Measurements from ENCODE around the gene DNAAF5. TPM values are rescaled to one million over a fixed set of nuclear protein-coding genes. Genes with fewer than 3 reads are reported as not detected.

The DNAAF5 gene
- total and polyA plus RNA-seq, 2 of the 4 experiments (the other 2 are of a cell fraction), result 12.4 to 32.6 TPM

DNA sequence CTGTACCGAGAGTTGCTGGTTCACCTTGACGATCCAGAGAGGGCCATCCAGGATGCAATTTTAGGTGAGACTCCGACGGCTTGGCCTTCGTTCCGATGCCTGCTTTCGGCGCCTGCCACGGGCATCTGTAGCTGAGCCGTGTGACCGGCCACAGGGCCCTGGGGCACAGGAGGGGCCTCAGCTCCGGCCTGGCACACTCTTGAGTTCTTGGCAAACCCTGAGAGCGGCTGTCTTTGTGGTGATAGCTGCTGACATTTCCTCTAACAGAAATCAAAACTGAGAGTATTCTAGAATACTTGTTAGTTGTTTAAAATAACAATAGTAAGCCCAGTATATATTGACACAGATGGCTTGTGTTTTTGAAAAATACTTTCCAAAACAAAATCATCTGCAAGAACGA is 53.6 kb downstream of the DNAAF5 start:
- H4K8ac ChIP-seq (ENCODE audit: low read depth in 2 of 2, low read length in 2 of 2), result no peak overlapping the region
- no peak overlapping the region for H2BK20ac ChIP-seq (ENCODE audit: low read depth, low read length)
- intact Hi-C loops (cut with micrococcal nuclease), result no loop called here
- peaks cover 3% of the 10 kb centered on the region; the same call in 1 of the 2 replicates for H3K9me1 ChIP-seq (ENCODE audit: insufficient read depth, low read length)
- ATAC-seq (ENCODE audit: low read depth) (no peak), DNase-seq (no peak)
- no peak overlapping the region for H2AFZ ChIP-seq (replicated peaks; ENCODE audit: low read length, poor library complexity)
- no peak overlapping the region for H4K5ac ChIP-seq (ENCODE audit: low read depth, low read length)
- no peak overlapping the region for H3K56ac ChIP-seq (ENCODE audit: extremely low read depth, insufficient read depth, low read length)
- H2BK15ac ChIP-seq (ENCODE audit: low read depth, low read length), result no peak overlapping the region
- WGBS, 2 experiments (ENCODE audit: extremely low coverage in 2 of 2, insufficient read length in 1 of 2), result 100% methylated on average over 1 of the region's 14 CpGs; no CpG with 5 or more reads in 1 of the 2 experiments
- no peak overlapping the region for H4K91ac ChIP-seq (ENCODE audit: insufficient read depth, low read depth, low read length)
- ChIA-PET CTCF (no interaction called here), POLR2A (ENCODE audit: unreplicated experiment) (no interaction called here)
- no peak overlapping the region for H2BK5ac ChIP-seq (ENCODE audit: low read depth, low read length, poor library complexity, severe bottlenecking)
- H3K9me3 ChIP-seq (ENCODE audit: control insufficient read depth, insufficient read depth, low read length), result no peaks in the 10 kb centered on the region
- no peak overlapping the region for H2AK9ac ChIP-seq (replicated peaks; ENCODE audit: low read depth, low read length, poor library complexity)
- no peaks in the 10 kb centered on the region for H3K27me3 ChIP-seq (ENCODE audit: control insufficient read depth, insufficient read depth, low read length)
- H3K27ac ChIP-seq (ENCODE audit: insufficient read depth, low read length), result no peak overlapping the region
- H3K79me1 ChIP-seq (ENCODE audit: low read depth in 1 of 2, low read length in 2 of 2), result peaks cover 0 to under 1% of the 10 kb centered on the region in 2 experiments; a peak in 1 of 4 replicates
- no TSS peak for BruUV-seq (replicated peaks)
- in situ Hi-C loops (cut with MboI; ENCODE audit: low sequenced_read_pairs), result no loop called here
- H3K18ac ChIP-seq (ENCODE audit: low read depth, low read length), result no peak overlapping the region
- H4K20me1 ChIP-seq (ENCODE audit: insufficient read depth, low read length), result no peaks in the 10 kb centered on the region; the same call in 1 of the 2 replicates
- peaks cover 11% of the 10 kb centered on the region for H3K4me1 ChIP-seq (ENCODE audit: control insufficient read depth, insufficient read depth, low read length)
- no peak overlapping the region for H3K23ac ChIP-seq (ENCODE audit: low read depth, low read length)
- no peak overlapping the region for H3K4me2 ChIP-seq (ENCODE audit: low read depth, low read length)
- H3K9ac ChIP-seq (ENCODE audit: low read depth, low read length), result no peak overlapping the region
- TF ChIP-seq CEBPB (IDR thresholded peaks at IDR 0.05; ENCODE audit: low read depth, low read length) (no peak), NFE2L2 (IDR thresholded peaks at IDR 0.05; ENCODE audit: low read depth, low read length) (no peak), MXI1 (IDR thresholded peaks at IDR 0.05; ENCODE audit: borderline replicate concordance, low read depth, low read length) (no peak), RAD21 (IDR thresholded peaks at IDR 0.05; ENCODE audit: low read length) (no peak)
- TF ChIP-seq, protein P1, sequence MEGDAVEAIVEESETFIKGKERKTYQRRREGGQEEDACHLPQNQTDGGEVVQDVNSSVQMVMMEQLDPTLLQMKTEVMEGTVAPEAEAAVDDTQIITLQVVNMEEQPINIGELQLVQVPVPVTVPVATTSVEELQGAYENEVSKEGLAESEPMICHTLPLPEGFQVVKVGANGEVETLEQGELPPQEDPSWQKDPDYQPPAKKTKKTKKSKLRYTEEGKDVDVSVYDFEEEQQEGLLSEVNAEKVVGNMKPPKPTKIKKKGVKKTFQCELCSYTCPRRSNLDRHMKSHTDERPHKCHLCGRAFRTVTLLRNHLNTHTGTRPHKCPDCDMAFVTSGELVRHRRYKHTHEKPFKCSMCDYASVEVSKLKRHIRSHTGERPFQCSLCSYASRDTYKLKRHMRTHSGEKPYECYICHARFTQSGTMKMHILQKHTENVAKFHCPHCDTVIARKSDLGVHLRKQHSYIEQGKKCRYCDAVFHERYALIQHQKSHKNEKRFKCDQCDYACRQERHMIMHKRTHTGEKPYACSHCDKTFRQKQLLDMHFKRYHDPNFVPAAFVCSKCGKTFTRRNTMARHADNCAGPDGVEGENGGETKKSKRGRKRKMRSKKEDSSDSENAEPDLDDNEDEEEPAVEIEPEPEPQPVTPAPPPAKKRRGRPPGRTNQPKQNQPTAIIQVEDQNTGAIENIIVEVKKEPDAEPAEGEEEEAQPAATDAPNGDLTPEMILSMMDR (conservative IDR thresholded peaks at IDR 0.05; ENCODE audit: low read depth, low read length), result no peak
- dilution Hi-C loops (cut with HindIII; ENCODE audit: low sequenced_read_pairs, unreplicated experiment), result no loop called here
- no peak overlapping the region for H3K4me3 ChIP-seq (ENCODE audit: insufficient read depth, low read depth, low read length)
- peaks cover 39% of the 10 kb centered on the region for H3K36me3 ChIP-seq (ENCODE audit: control insufficient read depth, insufficient read depth, low read length)
- no peak overlapping the region for H3K4ac ChIP-seq (ENCODE audit: low read depth, low read length)
- H2BK120ac ChIP-seq (ENCODE audit: low read depth, low read length), result no peak overlapping the region
- no peak overlapping the region for H3K14ac ChIP-seq (replicated peaks; ENCODE audit: low read depth, low read length)
- no peak overlapping the region for H2AK5ac ChIP-seq (ENCODE audit: low read depth, low read length)
